Hematopoietic multipotent progenitor cell treated with erythropoietin and hydrocortisone succinate and interleukin-3 and kit ligand, for 6 days (in vitro differentiated cells): ENCODE measurements around the gene CHKB.
"Not testable (repeated sequence)": the region's sequence is repeated elsewhere in the genome, so short reads cannot be mapped to it uniquely, and the experiment has no call there.

Source experiments
- DNase-seq: peaks from one replicate; pipeline ENCODE4 v3.0.0-alpha.2; 2015

CHKB gene

GRCh38 chr22:50546326-50547262, 36.1 kb downstream of the CHKB start:
- no peak for DNase-seq

- peak; percentile 68 for DNase-seq
Observed at GRCh38 chr22:50545522-50546325, 36.9 kb downstream of the CHKB start, which contains the start of gene KLHDC7B. KLHDC7B (plus strand) TSS chr22:50545899; CDS start chr22:50546244, 345 bp downstream.

DNA sequence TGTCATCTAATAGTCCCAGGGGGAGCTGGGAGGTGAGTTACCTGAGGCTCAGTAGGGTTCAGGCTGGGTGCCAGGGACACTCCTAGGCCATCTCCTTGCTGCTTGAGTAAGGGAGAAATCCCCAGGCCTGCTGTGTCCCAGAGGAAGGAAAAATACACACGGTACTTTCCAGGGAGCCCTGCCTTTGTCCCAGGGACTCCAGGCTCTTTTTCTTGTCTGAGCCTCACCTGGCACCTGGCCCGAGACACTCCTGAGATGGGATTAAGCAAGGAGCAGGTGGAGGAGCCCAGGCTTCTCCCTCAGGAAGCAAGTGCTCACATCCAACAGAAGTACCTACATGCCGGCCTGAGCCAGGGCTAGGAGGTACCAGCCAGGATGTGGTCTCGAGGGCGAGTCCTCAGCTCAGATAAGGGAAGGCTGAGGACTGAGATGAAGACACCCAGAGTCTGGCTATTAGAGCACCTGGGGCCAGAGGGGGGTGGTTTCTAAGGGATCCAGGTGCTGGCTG, 37.8 kb downstream of the CHKB start:
- DNase-seq: peak; percentile 66

- DNase-seq: peak; percentile 87
Observed at GRCh38 chr22:50544078-50544745, 38.4 kb downstream of the CHKB start.

DNA sequence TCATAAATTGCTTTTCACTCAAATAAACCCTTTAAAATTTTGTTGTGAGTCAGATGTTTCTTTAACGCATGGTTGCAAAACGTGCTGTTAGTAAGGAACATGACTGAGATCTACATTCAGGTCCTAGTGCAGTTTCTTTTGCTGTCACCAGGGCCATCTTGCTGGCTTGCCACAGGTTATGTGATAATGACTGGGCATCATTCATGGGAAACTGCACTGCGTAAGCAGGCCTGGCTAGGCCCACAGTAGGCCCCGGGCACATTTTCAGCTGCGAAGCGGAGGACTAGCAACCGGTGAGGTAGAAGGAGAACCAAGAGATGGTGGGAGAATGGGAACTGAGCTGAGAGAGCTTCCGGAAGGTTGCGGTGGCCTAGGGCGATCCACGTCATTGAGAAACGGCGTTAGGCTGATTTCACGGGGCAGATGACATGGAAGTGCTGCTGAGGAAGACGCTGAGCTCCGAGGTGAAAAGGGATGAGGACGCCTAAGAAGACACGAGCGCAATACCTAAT, 40.2 kb downstream of the CHKB start:
- peak; percentile 49 for DNase-seq

- not testable (repeated sequence) for DNase-seq
Observed at GRCh38 chr22:50541667-50542026, 41.0 kb downstream of the CHKB start.

GRCh38 chr22:50540381-50540780, 42.3 kb downstream of the CHKB start:
- DNase-seq: no peak

DNA sequence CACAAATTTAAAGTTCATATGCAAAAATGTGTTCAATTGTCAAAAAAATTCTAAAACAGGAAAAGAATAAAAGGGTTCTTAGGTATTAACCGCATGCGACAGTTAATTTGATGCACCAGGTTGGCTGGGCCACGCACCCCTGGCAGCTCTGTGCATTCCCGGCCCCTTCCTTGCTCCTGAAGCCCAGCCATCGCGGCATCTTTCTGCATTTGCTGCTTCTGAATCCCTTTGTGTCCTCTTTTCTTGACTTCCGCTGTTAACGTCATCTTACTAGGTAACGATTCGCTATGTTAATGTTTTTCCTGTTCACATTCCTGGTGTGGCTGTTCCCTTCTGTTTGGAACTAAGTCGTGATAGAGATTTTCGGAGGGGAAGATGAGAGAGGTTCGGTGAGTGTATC, 44.9 kb downstream of the CHKB start:
- DNase-seq: no peak

- DNase-seq: no peak
Observed at GRCh38 chr22:50536226-50536625, 46.4 kb downstream of the CHKB start.

GRCh38 chr22:50535113-50535512, 47.5 kb downstream of the CHKB start:
- DNase-seq: no peak

GRCh38 chr22:50533856-50534711, 48.6 kb downstream of the CHKB start:
- DNase-seq: not testable (repeated sequence)

- no peak for DNase-seq
Observed at GRCh38 chr22:50532824-50533796, 49.5 kb downstream of the CHKB start.

DNA sequence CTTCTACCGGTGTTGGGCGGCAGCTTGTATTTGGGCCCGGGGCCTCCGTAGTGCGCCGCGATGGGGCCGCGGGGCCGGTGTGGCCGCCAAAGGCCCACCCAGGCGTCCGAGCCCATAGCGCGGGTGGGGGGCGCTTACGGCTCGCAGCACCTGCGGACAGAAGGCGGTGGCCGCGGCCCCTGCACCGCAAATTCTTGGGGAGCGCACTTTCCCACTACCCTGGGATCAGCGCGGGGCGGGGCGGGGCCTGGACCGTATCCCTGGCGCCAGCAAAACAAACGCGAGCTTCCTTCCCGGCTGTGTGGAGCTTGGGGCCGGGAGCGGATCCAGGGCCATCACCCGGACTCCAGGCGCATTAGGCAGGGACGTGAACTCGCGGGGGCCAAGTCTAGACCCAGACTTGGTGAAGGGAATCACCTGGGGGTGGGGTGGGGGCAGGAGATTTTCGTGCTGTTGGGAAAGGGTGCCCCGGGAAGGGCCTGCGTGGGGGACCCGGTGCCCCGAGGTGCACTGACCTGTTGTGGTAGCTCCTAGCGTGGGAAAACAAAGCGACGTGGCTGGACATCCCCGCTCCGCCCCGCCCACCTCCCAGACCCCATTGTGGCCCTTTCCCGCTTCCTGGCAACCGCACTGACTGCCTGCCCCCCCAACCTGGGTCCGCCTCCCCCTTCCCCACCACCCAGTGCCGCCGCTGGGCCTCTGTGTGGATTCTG, 50.5 kb downstream of the CHKB start:
- peak; percentile 16 for DNase-seq

- peak; percentile 58 for DNase-seq
Observed at GRCh38 chr22:50531546-50531961, 51.1 kb downstream of the CHKB start.

DNA sequence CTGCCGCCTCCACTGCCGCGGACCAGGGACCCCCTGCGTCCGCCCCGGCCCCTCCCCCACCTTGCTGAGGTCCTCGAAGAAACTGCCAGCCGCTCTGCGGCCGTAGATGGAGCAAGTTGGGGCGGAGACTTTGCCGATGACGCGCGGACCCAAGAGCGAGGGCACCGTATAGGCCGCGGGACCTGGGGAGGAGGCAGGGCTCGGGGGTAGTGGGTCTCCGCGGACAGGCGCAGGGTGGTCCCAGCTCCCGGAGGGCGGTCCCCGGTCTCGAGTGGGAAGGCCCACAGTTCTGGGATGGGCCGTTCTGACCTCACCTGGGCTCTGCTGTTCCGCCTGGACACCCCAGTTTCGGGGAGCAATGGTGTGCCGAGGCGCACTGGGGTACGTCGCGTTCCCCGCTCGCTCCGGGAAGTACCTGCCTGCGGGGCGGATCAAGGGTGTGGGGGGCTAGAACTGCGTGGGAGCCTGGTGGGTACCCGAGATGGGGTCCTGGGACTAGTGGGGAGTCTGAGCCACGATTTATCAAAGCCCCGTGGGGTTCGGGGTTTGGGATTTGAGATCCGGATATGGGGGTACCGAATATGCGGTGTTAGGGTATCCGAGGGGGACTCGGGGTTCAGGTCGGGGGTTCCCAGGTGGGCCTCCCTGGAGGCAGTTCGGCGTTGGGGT, 51.6 kb downstream of the CHKB start:
- peak; percentile 93 for DNase-seq

GRCh38 chr22:50530580-50530876, 52.1 kb downstream of the CHKB start:
- no peak for DNase-seq

DNA sequence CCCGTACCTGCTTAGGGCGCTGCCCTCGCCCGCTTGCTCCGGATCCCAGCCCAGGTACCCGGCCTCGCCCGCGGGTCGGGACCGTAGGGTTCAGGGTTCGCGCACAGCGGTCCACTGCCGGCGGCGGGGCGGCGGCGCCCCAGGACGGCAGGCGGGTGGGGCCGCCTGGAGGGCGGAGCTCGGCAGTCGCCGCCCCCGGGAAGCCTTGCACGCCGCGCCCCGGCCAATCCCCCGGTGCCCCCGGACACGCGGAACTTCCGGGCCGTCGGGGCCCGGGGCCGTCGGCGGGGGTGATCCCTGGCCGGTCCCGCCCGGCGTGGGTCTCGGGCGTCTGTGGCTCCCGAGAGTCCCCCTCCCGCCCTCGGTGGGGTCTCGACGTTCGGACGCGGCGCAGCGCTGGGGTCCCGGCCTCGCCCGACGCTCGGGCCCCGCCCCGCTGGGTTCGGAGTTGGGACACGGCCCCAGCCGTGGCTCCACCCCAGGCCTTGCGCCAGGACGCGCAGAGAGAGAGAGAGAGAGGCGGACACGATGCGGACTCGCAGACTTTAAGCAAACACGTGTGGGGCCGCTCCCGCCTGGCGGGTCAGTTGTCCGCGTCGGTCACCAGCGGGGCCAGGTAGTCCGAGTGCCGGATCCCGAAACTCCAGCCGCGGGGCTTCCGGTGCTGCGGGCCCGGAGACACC, 52.6 kb downstream of the CHKB start, which contains the start of gene TYMP:
TYMP (minus strand) TSS at position 116 of the 683 bp plus-strand sequence. CDS start 303 bp downstream, outside the sequence.
- DNase-seq: peak; percentile 86

GRCh38 chr22:50529416-50529896, 53.2 kb downstream of the CHKB start:
- DNase-seq: no peak
